G401 (cell line): ENCODE data around the gene NPFFR1. TPM values are rescaled to one million over a fixed set of nuclear protein-coding genes. Genes with fewer than 3 reads are reported as not detected.

Experiments used
- DNase-seq: peaks from one replicate; pipeline ENCODE4 v3.0.0-alpha.2; 2015; ENCODE audit warnings: low spot score
- in situ Hi-C: cut with HindIII; loops from 2 replicates; pipeline ENCODE4 v1.10.0; 2016; ENCODE audit warnings: low sequenced_read_pairs, mixed read lengths
- total RNA-seq: library from RNA; depleted of rRNA; stranded (reverse); fragments of >200 nt; shearing (Covaris generic); gene quantifications from 2 replicates; pipeline ENCODE4 v1.2.3, GENCODE V29; 2014

Gene NPFFR1
- total RNA-seq, 1 experiment from 2014 or later = not detected

DNA sequence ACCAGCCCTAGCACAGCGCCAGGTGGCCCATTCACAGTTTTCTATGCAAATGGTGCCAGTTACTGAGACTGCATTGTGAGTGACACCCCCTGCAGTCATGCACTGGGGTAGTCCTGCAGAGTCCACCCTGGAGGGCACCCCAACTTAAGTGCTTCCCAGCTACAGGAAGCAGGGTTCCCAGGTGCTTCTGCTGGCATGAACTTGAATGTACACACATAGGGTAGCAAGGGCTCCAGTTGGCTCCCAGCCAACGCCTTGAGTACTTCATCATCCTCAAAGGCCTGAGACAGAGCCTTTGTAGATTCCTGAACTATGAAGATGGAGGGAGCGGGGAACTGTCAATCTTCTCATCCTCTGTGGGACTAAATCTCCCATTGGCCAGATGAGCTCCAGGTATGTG lies 11.5 kb upstream of the NPFFR1 start:
- no peak for DNase-seq
- in situ Hi-C loops = no loop called here

- in situ Hi-C loops = no loop called here
- no peak for DNase-seq
Measured at GRCh38 chr10:70293169-70293843, 9.5 kb upstream of the NPFFR1 start.

- in situ Hi-C loops = no loop called here
- no peak for DNase-seq
Measured at GRCh38 chr10:70292004-70292403, 8.2 kb upstream of the NPFFR1 start.

GRCh38 chr10:70289739-70290138 lies 5.9 kb upstream of the NPFFR1 start:
- in situ Hi-C loops = no loop called here
- DNase-seq = no peak

- in situ Hi-C loops = no loop called here
- DNase-seq = no peak
Measured at GRCh38 chr10:70286616-70287015, 2.8 kb upstream of the NPFFR1 start.

- no peak for DNase-seq
- in situ Hi-C loops = no loop called here
Measured at GRCh38 chr10:70285476-70285831, 1.6 kb upstream of the NPFFR1 start.

GRCh38 chr10:70284542-70285475 lies 1.0 kb upstream of the NPFFR1 start:
- no peak for DNase-seq
- in situ Hi-C loops = no loop called here

GRCh38 chr10:70283071-70283444 lies 746 bp downstream of the NPFFR1 start:
- DNase-seq = peak; percentile 69

GRCh38 chr10:70281609-70282008 lies 2.2 kb downstream of the NPFFR1 start:
- no peak for DNase-seq
- in situ Hi-C loops = no loop called here

More at GRCh38 chr10:70283071-70283444, 746 bp downstream of the NPFFR1 start:
- in situ Hi-C loops = no loop called here

DNA sequence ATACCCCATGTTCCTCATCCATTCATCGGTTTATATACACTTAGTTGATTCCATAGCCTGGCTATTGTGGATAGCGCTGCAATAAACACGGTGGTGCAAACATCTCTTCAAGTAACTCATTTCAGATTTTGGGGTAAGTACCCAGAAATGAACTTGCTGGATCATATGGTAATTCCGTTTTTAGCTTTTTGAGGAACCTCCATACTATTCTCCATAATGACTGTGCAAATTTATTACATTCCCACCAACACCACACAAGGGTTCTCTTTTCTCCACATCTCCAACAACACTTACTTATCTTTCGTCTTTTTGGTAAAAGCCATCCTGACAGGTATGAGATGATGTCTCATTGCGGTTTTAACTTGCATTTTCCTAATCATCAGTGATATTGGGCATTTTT lies 3.7 kb downstream of the NPFFR1 start:
- in situ Hi-C loops = no loop called here
- DNase-seq = no peak

GRCh38 chr10:70277396-70278030 lies 6.3 kb downstream of the NPFFR1 start:
- in situ Hi-C loops = no loop called here

GRCh38 chr10:70274643-70275042 lies 9.2 kb downstream of the NPFFR1 start:
- in situ Hi-C loops = no loop called here

More at GRCh38 chr10:70277396-70278030, 6.3 kb downstream of the NPFFR1 start:
- DNase-seq = peak; percentile 96

GRCh38 chr10:70272925-70273316 lies 10.9 kb downstream of the NPFFR1 start:
- in situ Hi-C loops = no loop called here
- peak; percentile 46 for DNase-seq

More at GRCh38 chr10:70274643-70275042, 9.2 kb downstream of the NPFFR1 start:
- peak; percentile 85 for DNase-seq

GRCh38 chr10:70271996-70272924 lies 11.5 kb downstream of the NPFFR1 start:
- DNase-seq = no peak
- in situ Hi-C loops = no loop called here

GRCh38 chr10:70270952-70271351 lies 12.9 kb downstream of the NPFFR1 start:
- no peak for DNase-seq
- in situ Hi-C loops = no loop called here

GRCh38 chr10:70269741-70270140 lies 14.1 kb downstream of the NPFFR1 start:
- in situ Hi-C loops = no loop called here
- DNase-seq = no peak

DNA sequence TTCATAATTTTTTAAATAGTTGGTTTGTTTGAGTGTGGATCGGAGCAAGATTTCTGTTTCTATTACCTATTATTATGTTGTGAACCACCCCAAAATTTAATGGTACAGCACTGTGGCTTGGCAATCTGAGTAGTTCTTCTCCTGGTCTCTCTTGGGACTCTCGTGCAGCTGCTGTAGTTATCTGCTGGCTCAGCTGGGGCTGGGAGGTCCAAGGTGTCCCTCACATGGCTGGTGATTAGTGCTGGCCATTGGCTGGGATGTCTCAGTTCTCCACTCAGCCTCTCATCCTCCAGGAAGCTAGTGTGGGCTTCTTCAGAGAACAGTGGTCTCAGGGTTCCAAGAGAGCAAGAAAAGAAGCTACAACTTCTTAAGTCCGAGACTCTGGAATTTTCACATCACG lies 15.4 kb downstream of the NPFFR1 start:
- in situ Hi-C loops = no loop called here
- DNase-seq = no peak

- DNase-seq = no peak
- in situ Hi-C loops = no loop called here
Measured at GRCh38 chr10:70267161-70267933, 16.5 kb downstream of the NPFFR1 start.
